ENCODE data around the gene UBAC2.

The UBAC2 gene, protein sequence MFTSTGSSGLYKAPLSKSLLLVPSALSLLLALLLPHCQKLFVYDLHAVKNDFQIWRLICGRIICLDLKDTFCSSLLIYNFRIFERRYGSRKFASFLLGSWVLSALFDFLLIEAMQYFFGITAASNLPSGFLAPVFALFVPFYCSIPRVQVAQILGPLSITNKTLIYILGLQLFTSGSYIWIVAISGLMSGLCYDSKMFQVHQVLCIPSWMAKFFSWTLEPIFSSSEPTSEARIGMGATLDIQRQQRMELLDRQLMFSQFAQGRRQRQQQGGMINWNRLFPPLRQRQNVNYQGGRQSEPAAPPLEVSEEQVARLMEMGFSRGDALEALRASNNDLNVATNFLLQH

DNA sequence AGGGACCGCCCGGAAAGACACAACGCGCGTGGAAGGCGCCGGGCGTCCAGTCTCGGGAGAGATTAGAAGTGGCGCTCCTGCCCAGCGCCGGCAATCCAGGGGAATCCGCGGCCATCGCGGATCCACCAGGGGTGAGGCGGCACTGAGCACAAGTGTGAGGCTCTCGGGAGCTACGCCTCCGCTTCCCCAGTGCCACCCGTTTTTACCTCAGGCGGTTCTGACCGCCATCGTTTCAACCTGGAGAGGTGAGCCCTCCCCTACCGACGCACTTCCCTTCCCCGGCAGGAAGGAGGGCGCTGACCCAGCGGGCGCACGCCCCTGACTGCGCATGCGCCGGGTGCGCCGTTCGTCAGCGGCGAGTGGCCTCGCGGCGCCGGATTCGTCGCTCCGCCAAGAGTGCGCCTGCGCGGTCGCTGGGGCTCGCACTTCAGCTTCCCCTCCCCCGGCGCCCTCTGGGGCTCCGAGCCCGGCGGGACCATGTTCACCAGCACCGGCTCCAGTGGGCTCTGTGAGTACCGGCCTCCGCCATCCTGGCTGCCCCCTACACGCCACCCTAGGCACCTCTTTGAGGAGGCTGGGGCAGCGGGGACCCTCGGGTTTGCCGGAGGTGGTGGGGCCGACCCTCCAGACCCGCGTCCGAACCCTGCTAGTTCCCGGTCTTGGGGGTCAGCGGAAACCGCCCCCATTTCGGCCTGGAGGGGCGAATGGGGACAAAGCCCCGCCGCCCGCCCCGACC, at the start of gene UBAC2:
TSS of gene UBAC2 (plus strand) at position 423 of the 736 bp plus-strand sequence. CDS start at position 478, 55 bp downstream.
- peak; percentile 93 for DNase-seq

DNA sequence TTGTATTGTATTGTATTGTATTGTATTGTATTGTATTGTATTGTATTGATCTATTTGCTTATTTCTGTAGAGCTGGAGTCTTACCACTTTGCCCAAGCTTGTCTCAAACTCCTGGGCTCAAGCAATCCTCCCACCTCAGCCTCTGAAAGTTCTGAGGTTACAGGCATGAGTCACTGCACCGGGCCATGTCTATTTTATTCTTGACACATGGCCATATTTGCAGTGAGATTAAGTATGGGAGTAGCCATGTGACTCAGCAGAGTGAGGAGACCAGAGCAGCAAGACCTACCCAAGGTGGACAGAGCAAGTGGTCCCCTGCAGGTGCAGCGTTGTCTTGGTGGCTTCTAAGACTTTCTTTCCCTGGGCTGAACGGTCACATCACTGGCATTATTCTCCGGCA, 49.1 kb upstream of the UBAC2 start:
- no peak for DNase-seq

GRCh38 chr13:99153219-99153618, 47.4 kb upstream of the UBAC2 start:
- no peak for DNase-seq

DNA sequence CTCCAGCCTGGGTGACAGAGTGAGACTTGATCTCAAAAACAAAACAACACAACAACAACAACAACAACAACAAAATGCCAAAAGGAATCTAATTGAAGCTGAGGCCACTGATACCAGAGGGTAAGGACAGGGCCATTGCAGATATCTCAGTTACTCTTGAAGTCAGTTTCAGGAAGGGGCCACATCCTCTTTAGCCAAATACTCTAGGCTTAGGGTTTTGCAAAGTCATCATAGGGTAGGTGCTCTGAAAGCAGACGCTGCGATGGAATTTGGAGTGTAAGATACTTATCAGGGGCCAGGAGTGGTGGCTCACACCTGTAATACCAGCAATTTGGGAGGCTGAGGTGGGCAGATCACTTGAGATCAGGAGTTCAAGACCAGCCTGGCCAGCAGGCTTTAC, 46.6 kb upstream of the UBAC2 start:
- DNase-seq: no peak

GRCh38 chr13:99155821-99156220, 44.8 kb upstream of the UBAC2 start:
- DNase-seq: no peak

- no peak for DNase-seq
Measured at GRCh38 chr13:99157046-99157445, 43.6 kb upstream of the UBAC2 start.

DNA sequence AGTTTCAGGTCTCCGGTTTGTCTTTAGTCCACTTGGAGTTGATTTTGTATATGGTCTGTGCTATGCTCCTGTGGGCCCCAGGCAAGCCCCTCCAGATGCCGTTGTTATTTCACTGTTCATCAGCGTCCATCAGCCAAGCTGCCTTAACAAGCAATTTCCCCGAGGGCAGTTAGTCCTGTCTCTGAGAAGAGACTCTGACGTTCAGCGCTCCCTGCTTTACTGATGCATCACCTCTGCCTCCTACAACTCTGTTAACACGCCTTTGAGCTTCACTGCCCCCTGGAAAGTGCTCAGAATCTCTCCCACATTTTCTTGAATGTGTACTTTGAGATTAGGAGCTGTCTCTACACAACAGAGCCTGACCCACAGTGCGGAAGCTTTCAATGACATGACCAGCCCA, 41.8 kb upstream of the UBAC2 start:
- no peak for DNase-seq

DNA sequence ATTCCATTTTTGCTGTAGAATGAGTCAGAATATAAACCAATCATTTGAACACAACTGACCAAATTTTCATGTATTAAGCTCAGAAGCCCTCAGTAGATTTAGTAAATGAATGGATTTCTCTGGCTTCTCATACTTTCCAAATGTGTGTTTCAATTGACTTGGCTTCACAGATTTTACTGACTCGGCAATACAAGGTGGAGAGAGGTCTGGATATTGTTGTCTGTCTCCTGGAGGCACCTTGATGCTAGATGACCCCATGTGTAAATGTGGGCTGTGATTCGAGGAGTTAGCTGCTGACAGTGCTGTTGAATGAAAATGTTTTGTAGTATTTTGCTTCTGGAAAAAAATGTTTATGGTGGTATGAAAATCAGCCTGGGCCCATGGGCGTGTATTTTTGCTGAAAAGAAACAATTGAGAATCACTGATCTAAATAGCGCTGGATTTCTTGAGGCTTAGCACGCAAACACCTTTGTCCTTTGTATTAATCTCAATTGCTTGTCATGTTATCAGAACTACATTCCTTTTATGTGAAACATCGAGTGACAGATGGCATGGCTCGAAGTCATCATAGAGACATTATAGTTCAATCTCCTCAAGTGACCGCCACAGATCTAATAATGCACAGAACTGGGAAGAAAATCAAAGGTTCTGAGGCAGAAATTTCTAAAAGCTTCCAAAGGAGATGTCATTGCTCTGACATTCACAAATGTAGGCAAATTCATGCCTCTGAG, 41.2 kb upstream of the UBAC2 start:
- no peak for DNase-seq

DNA sequence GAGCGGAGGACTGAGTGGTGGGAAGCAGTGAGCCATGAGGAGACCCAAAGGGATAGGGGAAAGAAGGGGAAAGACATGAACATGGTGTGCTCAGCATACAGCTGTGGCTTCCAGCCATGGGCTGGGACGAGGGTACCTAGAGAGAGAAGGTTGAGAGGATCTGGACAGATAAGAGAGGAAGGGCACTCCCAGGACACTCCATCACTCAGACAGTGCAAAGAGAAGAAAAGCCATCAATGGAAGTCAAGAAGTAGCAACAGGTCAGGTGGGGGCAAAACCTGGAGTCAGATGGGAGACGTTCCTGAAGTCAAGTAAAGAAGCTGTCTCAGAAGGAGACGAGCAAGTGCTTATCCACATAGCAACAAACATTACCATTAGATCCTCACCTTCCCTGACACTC, 40.2 kb upstream of the UBAC2 start:
- DNase-seq: no peak

- no peak for DNase-seq
Measured at GRCh38 chr13:99161512-99161911, 39.1 kb upstream of the UBAC2 start.

- no peak for DNase-seq
Measured at GRCh38 chr13:99162567-99163361, 37.9 kb upstream of the UBAC2 start.

- no peak for DNase-seq
Measured at GRCh38 chr13:99164226-99164625, 36.4 kb upstream of the UBAC2 start.

DNA sequence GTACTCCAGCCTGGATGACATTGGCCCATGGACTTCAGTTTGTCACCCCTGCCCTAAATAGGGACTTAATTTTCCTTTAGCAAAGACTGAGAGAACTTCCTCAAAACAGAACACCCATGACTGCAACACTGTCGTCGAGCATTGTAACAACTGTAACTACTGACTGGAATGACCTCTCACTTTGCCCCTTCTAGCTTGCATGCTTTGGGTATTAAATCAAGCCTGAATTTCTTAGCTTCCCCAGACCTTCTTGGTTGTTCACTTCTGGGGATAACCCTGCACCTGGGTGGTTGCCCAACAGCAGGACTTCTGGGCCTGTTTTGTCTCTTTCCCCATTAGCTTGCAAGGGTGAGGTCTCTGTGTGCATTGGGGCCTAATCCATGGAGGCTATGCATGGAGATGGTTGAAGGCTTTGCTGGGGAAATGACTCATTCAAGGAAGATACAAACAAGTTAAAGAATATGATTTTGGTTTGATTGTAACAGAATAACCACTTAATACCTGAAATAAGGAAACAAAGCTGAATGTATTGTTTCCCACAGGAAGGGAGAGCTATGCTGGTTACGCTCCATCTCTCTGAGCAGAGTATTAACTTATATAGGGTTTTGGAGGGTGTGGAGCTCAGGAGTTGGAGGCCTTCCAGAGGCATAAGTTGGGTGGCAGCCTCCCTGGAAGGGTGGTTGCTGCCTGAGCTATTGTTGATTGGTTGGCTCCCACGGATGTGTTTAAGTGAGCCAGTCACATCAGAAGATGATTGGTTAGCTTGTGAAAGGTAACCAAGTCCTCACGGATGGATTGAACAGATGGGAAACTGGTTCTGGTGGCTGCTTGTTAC, 34.7 kb upstream of the UBAC2 start:
- DNase-seq: no peak

- no peak for DNase-seq
Measured at GRCh38 chr13:99172951-99173350, 27.7 kb upstream of the UBAC2 start.

DNA sequence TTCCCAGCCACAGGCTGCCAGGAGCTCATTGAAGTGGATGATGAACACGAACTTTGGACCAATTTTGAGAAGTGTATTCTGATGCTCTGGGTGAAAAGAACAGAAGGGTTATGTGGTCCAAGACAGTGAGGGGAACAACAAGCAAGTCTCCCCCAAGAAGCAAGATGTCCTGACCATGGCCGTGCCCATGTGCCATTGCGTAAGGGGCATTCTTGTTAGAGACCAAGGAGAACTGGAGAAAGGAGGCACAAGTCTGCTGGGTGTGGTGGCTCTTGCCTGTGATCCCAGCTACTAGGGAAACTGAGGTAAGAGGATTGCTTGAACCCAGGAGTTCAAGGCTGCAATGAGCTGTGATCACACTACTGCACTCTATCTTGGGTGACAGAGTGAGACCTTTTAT, 27.0 kb upstream of the UBAC2 start:
- DNase-seq: no peak

- no peak for DNase-seq
Measured at GRCh38 chr13:99174533-99175100, 26.0 kb upstream of the UBAC2 start.

DNA sequence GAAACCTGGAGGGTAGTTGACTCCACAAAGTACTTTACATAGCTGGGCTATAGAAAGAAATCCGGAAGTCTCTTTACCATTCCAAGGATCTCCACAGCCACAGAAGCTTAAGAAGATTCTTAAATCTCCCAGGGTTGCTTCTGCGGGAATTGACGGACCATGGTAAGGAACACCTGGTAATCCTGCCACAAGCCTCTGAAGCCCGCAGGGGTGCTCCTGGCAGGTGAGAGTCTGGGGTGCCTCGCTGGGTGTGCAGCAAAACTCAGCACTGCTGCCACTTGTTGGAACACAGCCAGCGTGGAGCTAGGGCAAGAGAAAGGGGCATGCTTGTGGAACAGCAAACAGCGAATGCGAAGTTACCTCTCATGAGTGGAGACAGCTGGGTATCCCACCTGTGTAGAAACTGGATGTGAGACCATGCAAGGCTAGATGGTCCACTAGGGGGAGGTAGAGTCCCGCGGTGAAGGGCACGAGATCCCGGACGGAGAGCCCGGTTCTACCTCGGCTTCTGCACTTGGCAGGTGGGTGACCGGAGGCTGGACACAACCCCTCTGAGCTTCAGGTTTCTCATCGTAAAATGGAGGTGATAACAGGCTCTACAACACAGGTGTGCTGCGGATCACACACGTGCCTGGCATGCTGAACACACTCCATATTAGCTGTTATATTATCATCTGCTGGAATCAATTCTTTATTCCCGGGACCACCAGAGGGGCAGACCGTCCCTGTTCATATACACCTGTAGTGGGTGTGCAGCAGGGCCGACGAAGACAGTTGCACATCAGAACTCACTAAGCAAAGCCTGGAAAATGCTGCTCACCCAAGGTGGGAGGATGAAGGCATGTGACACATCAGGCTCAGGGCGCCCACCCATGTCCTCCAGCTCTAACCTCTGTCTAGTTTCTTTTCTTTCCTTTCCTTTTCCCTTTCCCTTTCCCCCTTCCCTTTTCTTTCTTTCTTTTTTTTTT, 24.1 kb upstream of the UBAC2 start:
- peak; percentile 78 for DNase-seq

DNA sequence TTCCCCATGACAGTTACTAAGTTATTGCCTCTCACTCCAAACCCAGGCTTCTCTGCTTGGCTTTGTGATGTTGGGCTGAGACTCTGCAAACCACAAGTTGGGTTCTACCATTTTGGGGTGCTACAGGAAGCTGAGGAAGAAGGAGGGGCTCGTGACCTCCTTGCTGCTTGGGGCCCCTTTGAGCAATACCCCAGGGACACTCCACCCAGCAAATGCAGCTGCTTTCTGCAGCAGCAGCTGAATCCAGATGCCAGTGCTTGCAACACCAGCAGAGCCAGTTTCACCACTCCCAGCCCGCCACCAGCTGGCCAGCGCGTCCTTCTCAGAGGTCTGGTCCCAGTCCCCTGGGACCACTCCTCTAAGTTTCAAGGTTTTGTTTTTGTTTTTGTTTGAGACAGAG, 22.0 kb upstream of the UBAC2 start:
- DNase-seq: no peak

DNA sequence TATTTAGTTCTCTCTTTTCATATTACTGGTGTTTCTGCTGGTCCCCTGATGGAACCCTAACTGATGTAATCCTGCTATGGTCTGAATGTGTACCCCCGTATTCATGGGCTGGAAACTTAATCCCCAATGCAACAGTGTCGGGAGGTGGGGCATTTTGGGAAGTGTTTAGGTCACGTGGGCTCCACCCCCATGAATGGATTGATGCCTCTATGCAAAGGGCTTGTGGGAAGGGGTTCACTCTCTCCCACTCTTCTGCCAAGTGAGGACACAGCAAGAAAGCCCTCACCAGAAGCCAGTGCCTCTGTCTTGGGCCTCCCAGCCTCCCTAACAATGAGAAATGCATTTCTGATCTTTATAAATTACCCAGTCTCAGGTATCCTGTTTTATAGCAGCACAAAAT, 21.2 kb upstream of the UBAC2 start:
- DNase-seq: no peak

GRCh38 chr13:99182439-99182838, 18.2 kb upstream of the UBAC2 start:
- DNase-seq: no peak

Data from NCI-H1436 (cell line).